HepG2 (cell line): ENCODE data around the gene ITGA6. TPM values are rescaled to one million over a fixed set of nuclear protein-coding genes. Genes with fewer than 3 reads are reported as not detected.
A peak's percentile ranks its signal among the peaks of the same experiment; 100 is the strongest.

ENCODE experiments used
- ATF4 ChIP-seq, 2 experiments: fragments of 450-650 bp in 1 of 2; sonication (generic) in 1 of 2; formaldehyde crosslinking; IDR thresholded peaks; 2 replicates each; pipeline versions ENCODE4 v1.5.0 to v1.8.0; 2020 to 2022; ENCODE audit warnings: mild to moderate bottlenecking in 1 of 2, missing genetic modification reagents in 1 of 2
- FOXK1 ChIP-seq: sonication (generic); formaldehyde crosslinking; IDR thresholded peaks from 2 replicates; pipeline ENCODE4 v1.4.0; 2020; ENCODE audit warnings: low read depth, missing genetic modification reagents, borderline replicate concordance
- FOXK2 ChIP-seq: fragments of 450-650 bp; IDR thresholded peaks from 2 replicates; pipeline ENCODE4 v1.6.1; 2016
- GATAD2A ChIP-seq: IDR thresholded peaks from 2 replicates; pipeline ENCODE4 v1.6.1; 2016
- GMEB1 ChIP-seq: sonication (generic); formaldehyde crosslinking; IDR thresholded peaks from 2 replicates; pipeline ENCODE4 v1.5.1; 2020; ENCODE audit warnings: missing genetic modification reagents, mild to moderate bottlenecking, borderline replicate concordance
- HNF4G ChIP-seq, 2 experiments: sonication (generic) in 1 of 2; formaldehyde crosslinking in 1 of 2; IDR thresholded peaks; 2 replicates each; pipeline versions ENCODE4 v1.4.0 to v1.6.1; 2011 to 2020; ENCODE audit warnings: borderline replicate concordance in 2 of 2, low read depth in 2 of 2, mild to moderate bottlenecking in 2 of 2, low read length in 1 of 2, missing genetic modification reagents in 1 of 2, moderate library complexity in 1 of 2
- KDM5A ChIP-seq: fragments of 200-600 bp; sonication (generic); IDR thresholded peaks from 2 replicates; pipeline ENCODE4 v1.7.0; 2018; ENCODE audit warnings: antibody characterized with exemption, mild to moderate bottlenecking, low read length, borderline replicate concordance
- KLF6 ChIP-seq: IDR thresholded peaks from 2 replicates; pipeline ENCODE4 v1.8.0; 2016; ENCODE audit warnings: missing biosample characterization, missing genetic modification reagents
- MEF2D ChIP-seq: sonication (generic); formaldehyde crosslinking; IDR thresholded peaks from 2 replicates; pipeline ENCODE4 v1.5.1; 2020; ENCODE audit warnings: mild to moderate bottlenecking, missing genetic modification reagents
- NCOA1 ChIP-seq: sonication (generic); formaldehyde crosslinking; IDR thresholded peaks from 2 replicates; pipeline ENCODE4 v1.9.0; 2021; ENCODE audit warnings: missing genetic modification reagents
- PAXIP1 ChIP-seq: sonication (generic); formaldehyde crosslinking; conservative IDR thresholded peaks from 2 replicates; pipeline ENCODE4 v1.4.0; 2020; ENCODE audit warnings: mild to moderate bottlenecking, missing genetic modification reagents, moderate library complexity
- PHF21A ChIP-seq: sonication (generic); formaldehyde crosslinking; IDR thresholded peaks from 2 replicates; pipeline ENCODE4 v1.5.0; 2020; ENCODE audit warnings: mild to moderate bottlenecking, missing genetic modification reagents
- SMAD9 ChIP-seq: sonication (generic); formaldehyde crosslinking; IDR thresholded peaks from 2 replicates; pipeline ENCODE4 v1.5.1; 2020; ENCODE audit warnings: mild to moderate bottlenecking, missing genetic modification reagents
- ZBTB37 ChIP-seq: sonication (generic); formaldehyde crosslinking; IDR thresholded peaks from 2 replicates; pipeline ENCODE4 v1.4.0; 2020; ENCODE audit warnings: mild to moderate bottlenecking, missing genetic modification reagents
- ZBTB7B ChIP-seq: sonication (generic); formaldehyde crosslinking; IDR thresholded peaks from 2 replicates; pipeline ENCODE4 v1.4.0; 2020; ENCODE audit warnings: missing genetic modification reagents
- ZC3H4 ChIP-seq: sonication (generic); formaldehyde crosslinking; IDR thresholded peaks from 2 replicates; pipeline ENCODE4 v1.4.0; 2020; ENCODE audit warnings: missing genetic modification reagents, borderline replicate concordance
- ZFP36L1 ChIP-seq: sonication (generic); formaldehyde crosslinking; IDR thresholded peaks from 2 replicates; pipeline ENCODE4 v1.8.0; 2022; ENCODE audit warnings: mild to moderate bottlenecking, missing genetic modification reagents, moderate library complexity
- ZNF251 ChIP-seq: sonication (generic); formaldehyde crosslinking; IDR thresholded peaks from 2 replicates; pipeline ENCODE4 v1.9.0; 2021; ENCODE audit warnings: mild to moderate bottlenecking, missing genetic modification reagents
- ZNF781 ChIP-seq: sonication (generic); formaldehyde crosslinking; IDR thresholded peaks from 2 replicates; pipeline ENCODE4 v1.5.1; 2020; ENCODE audit warnings: borderline replicate concordance, mild to moderate bottlenecking, missing genetic modification reagents; ENCODE audit errors: not compliant biosample characterization
- ZNF816 ChIP-seq: sonication (generic); formaldehyde crosslinking; IDR thresholded peaks from 2 replicates; pipeline ENCODE4 v1.8.0; 2022; ENCODE audit warnings: missing genetic modification reagents, mild to moderate bottlenecking, borderline replicate concordance
- ZSCAN22 ChIP-seq: sonication (generic); formaldehyde crosslinking; IDR thresholded peaks from 2 replicates; pipeline ENCODE4 v1.4.0; 2020; ENCODE audit warnings: mild to moderate bottlenecking, missing genetic modification reagents
- ZSCAN29 ChIP-seq: sonication (generic); formaldehyde crosslinking; conservative IDR thresholded peaks from 2 replicates; pipeline ENCODE4 v1.4.0; 2020; ENCODE audit warnings: mild to moderate bottlenecking, missing genetic modification reagents
- polyA plus RNA-seq, 8 experiments: library from polyadenylated mRNA; depleted of rRNA in 3 of 8; stranded (reverse) in 7 of 8; unstranded in 1 of 8; fragments of >200 nt; fragmentation: Illumina TruSeq in 4 of 8; extraction: Trizol in 4 of 8; gene quantifications; 2 replicates each; pipeline versions ENCODE4 v1.2.1 to v1.2.3, GENCODE V29; 2011 to 2016; ENCODE audit warnings: low read depth in 4 of 8, missing spikeins in 1 of 8, mixed read lengths in 1 of 8; ENCODE audit not compliant: insufficient read depth in 1 of 8
- total RNA-seq, 5 experiments: library from RNA; depleted of rRNA; stranded (reverse); fragments of >200 nt; fragmentation: Illumina TruSeq; extraction: Trizol; gene quantifications; 2 replicates each; pipeline ENCODE4 v1.2.3, GENCODE V29; 2016; ENCODE audit warnings: low read depth in 1 of 5

ITGA6 gene
- total and polyA plus RNA-seq, 2 of the 13 experiments (the other 11 are each of a cell fraction or from before 2014, with no cell fraction given) = 24.0 to 92.5 TPM

GRCh38 chr2:172428832-172429210 is 1.4 kb downstream of the ITGA6 start (continued):
- TF ChIP-seq ZBTB37 (CRISPR knock-in tag) = 0 out of 2 replicates have a peak, but pooled peaks have one; percentile 11
- peak; percentile 22; the same call in 1 of the 2 replicates for TF ChIP-seq FOXK1 (CRISPR knock-in tag)
- TF ChIP-seq GATAD2A (CRISPR knock-in tag) = peak; percentile 10; the same call in 1 of the 2 replicates
- no peak for TF ChIP-seq GMEB1 (CRISPR knock-in tag)
- no peak for TF ChIP-seq ZNF251
- peak; percentile 14 for TF ChIP-seq ZNF781 (CRISPR knock-in tag)
- TF ChIP-seq ZFP36L1 (CRISPR knock-in tag) = no peak
- no peak for TF ChIP-seq ZSCAN22 (CRISPR knock-in tag)
- TF ChIP-seq PHF21A (CRISPR knock-in tag) = 0 out of 2 replicates have a peak, but pooled peaks have one; percentile 34
- TF ChIP-seq ZC3H4 (CRISPR knock-in tag) = no peak
- 0 out of 2 replicates have a peak, but pooled peaks have one; percentile 5 for TF ChIP-seq KLF6 (CRISPR knock-in tag)
- 0 out of 2 replicates have a peak, but pooled peaks have one; percentile 1 for TF ChIP-seq MEF2D (CRISPR knock-in tag)
- TF ChIP-seq KDM5A = 0 out of 2 replicates have a peak, but pooled peaks have one; percentile 45
- TF ChIP-seq SMAD9 (CRISPR knock-in tag) = no peak
- peak; percentile 40; the same call in 1 of the 2 replicates for TF ChIP-seq ZNF816
- TF ChIP-seq FOXK2 = no peak
- TF ChIP-seq ZSCAN29 (CRISPR knock-in tag) = 0 out of 2 replicates have a peak, but pooled peaks have one; percentile 19
- TF ChIP-seq HNF4G (IDR thresholded peaks at IDR 0.05; ENCODE audit: borderline replicate concordance, low read depth, low read length) = 0 out of 2 replicates have a peak, but pooled peaks have one; percentile 1
- TF ChIP-seq HNF4G (CRISPR knock-in tag; IDR thresholded peaks at IDR 0.05; ENCODE audit: borderline replicate concordance, low read depth) = no peak
- TF ChIP-seq NCOA1 = 0 out of 2 replicates have a peak, but pooled peaks have one; percentile 47
- TF ChIP-seq ATF4 (CRISPR knock-in tag; IDR thresholded peaks at IDR 0.05) = no peak
- peak; percentile 20; the same call in 1 of the 2 replicates for TF ChIP-seq PAXIP1
- TF ChIP-seq ZBTB7B (CRISPR knock-in tag) = peak; percentile 71
